Fibroblast of skin of right quadriceps (primary cell): Measurements from ENCODE around the gene ABCB1.
"Not testable (repeated sequence)": the region's sequence is repeated elsewhere in the genome, so short reads cannot be mapped to it uniquely, and the experiment has no call there.

Experiments used
- DNase-seq: peaks from one replicate; pipeline ENCODE4 v3.0.0-alpha.2; 2013

Gene ABCB1

GRCh38 chr7:87465534-87465880 lies 135.2 kb downstream of the ABCB1 start:
- DNase-seq: not testable (repeated sequence)

- not testable (repeated sequence) for DNase-seq
Observed at GRCh38 chr7:87464830-87465533, 135.7 kb downstream of the ABCB1 start.

- no peak for DNase-seq
Observed at GRCh38 chr7:87463982-87464381, 136.7 kb downstream of the ABCB1 start.

GRCh38 chr7:87460444-87460843 lies 140.2 kb downstream of the ABCB1 start:
- not testable (repeated sequence) for DNase-seq

GRCh38 chr7:87459941-87460340 lies 140.7 kb downstream of the ABCB1 start:
- DNase-seq: no peak

- DNase-seq: no peak
Observed at GRCh38 chr7:87458148-87458547, 142.5 kb downstream of the ABCB1 start.

- no peak for DNase-seq
Observed at GRCh38 chr7:87456247-87456646, 144.4 kb downstream of the ABCB1 start.
